ENCODE data around the gene ILDR2. TPM values are rescaled to one million over a fixed set of nuclear protein-coding genes. Genes with fewer than 3 reads are reported as not detected.

Gene ILDR2
- total RNA-seq, 2 experiments from 2014 or later, result 5.7 to 6.6 TPM

DNA sequence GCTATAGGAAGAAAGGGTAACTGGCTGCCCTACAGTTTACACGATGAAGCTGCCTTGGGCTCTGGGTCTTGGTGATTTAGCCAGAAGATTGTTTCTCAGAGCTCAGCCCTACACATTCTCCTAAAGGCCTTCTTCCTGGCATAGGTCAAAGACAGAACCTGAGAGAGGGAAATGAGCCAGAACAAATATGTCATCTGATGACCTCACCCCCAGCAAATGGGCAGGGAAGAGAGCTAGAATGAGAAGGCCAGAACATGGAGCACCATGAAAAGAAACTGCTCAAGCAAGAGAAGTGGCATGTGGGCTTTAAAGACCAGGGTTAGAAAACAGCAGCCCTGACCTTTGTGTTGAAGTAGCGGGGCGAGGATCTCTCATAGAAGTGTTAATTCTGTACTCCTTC, 5.5 kb upstream of the ILDR2 start:
- Mint-ChIP-seq H3K27me3 (peaks cover 10% of the 10 kb centered on the region), H3K27ac (no peak overlapping the region), H3K4me1 (peaks cover 8% of the 10 kb centered on the region), H3K36me3 (no peaks in the 10 kb centered on the region), H3K4me3 (no peak overlapping the region), H3K9me3 (no peaks in the 10 kb centered on the region)
- no peak for DNase-seq

DNA sequence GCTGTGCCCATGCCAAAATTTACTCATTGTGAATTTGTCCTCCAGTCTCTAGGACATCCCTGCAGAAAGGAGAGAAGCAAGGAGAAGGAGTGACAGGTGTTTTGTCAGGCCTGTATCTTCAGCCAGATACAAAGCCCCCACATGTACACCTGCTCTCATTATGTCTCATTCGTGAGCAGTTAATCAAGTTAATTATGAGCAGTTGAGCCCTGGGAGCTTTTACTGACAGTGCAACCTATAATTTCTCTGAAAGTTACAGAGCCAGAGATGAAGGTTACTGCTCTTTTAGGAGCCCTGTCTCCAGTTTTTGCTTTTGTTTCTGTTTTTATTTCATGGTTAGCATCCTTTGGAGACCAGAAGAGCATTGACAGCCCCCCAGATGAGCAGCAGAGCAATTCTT, 5.0 kb upstream of the ILDR2 start:
- Mint-ChIP-seq H3K27me3 (peaks cover 7% of the 10 kb centered on the region), H3K9me3 (no peaks in the 10 kb centered on the region), H3K36me3 (no peaks in the 10 kb centered on the region), H3K4me1 (peaks cover 8% of the 10 kb centered on the region), H3K4me3 (no peak overlapping the region), H3K27ac (no peak overlapping the region)
- no peak for DNase-seq

DNA sequence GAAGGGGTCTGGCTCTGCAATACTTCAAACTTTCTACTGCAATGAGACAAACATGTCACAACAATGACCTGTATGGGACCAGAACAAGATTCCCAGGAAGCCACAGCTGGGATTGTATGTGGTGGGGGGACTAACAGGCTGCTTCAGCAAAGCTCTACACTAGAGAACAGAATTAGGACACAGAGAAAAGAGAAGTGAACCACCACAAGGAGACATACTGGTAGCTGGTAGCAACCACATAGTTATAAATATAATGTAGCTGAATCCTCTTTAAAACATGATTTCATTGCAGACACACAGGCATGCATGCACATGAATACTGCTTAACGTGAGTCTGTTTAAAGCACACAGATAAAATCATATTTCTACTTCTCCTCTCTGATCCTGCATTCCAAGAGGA, 3.5 kb upstream of the ILDR2 start:
- H3K9me3 Mint-ChIP-seq, result no peaks in the 10 kb centered on the region
- peaks cover 17% of the 10 kb centered on the region for H3K4me1 Mint-ChIP-seq
- no peak overlapping the region for H3K27ac Mint-ChIP-seq

DNA sequence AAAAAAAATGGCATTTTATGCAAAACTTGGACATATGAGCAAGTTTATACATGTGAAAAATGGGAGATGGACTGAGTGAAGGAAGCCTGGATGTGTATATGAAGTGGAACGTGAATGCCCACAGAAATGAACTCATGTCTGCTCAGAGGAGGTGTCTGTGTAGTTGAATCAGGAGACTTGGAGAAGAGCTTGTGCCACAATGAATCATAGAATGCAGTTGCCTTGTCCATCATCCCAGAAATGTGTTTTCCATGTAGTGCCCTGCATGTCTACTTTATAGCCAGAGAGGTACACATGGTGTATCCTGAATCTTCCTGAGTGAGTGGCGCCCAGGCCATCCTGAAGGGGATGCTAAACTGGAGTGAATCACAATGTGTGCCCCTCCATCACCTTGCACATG, 2.6 kb upstream of the ILDR2 start:
- Mint-ChIP-seq H3K9me3 (no peaks in the 10 kb centered on the region), H3K27ac (no peak overlapping the region), H3K4me3 (no peak overlapping the region), H3K36me3 (no peaks in the 10 kb centered on the region), H3K4me1 (peaks cover 19% of the 10 kb centered on the region), H3K27me3 (peaks cover 24% of the 10 kb centered on the region)
- DNase-seq, result no peak

More for the DNA sequence above, 3.5 kb upstream of the ILDR2 start:
- peaks cover 16% of the 10 kb centered on the region for H3K27me3 Mint-ChIP-seq
- DNase-seq, result no peak
- no peak overlapping the region for H3K4me3 Mint-ChIP-seq
- H3K36me3 Mint-ChIP-seq, result no peaks in the 10 kb centered on the region

DNA sequence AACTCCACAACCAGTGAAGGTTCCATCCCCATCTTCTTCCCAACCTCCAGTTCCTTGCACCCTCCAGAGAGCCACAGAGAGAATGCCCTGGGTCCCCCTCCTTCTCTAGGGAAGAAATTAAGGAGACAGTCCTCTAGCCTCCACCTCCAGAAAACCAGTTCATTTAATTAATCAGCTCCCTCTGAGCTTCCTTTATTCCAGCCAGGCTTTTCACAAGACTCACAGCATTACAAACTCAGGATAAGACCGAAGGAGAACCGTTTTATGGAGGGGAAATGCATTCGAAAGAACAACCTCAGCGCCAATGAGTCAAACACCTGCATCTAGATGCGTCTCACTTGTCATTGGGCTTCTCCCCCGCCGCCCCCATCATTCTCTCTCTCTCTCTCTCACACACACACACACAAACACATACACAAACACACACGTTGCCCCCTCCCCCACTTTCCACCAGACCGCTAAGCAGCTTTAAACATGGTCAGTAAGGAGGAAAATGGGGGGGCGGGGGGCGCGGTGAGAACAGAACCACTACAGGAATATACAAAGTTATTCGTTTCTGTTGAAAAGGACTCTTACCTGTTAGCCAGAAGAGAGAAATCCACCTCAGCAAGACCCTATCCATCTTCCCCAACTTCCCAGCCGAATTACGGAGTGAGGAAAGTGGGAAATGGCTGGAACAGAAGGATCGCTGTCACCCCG, 544 bp downstream of the ILDR2 start:
- Mint-ChIP-seq H3K36me3 (peaks cover 2% of the 10 kb centered on the region), H3K27ac (peak overlapping the region; percentile 59), H3K4me1 (peaks cover 31% of the 10 kb centered on the region), H3K4me3 (peak overlapping the region; percentile 83), H3K27me3 (peaks cover 46% of the 10 kb centered on the region), H3K9me3 (no peaks in the 10 kb centered on the region)
- peak; percentile 18 for DNase-seq

DNA sequence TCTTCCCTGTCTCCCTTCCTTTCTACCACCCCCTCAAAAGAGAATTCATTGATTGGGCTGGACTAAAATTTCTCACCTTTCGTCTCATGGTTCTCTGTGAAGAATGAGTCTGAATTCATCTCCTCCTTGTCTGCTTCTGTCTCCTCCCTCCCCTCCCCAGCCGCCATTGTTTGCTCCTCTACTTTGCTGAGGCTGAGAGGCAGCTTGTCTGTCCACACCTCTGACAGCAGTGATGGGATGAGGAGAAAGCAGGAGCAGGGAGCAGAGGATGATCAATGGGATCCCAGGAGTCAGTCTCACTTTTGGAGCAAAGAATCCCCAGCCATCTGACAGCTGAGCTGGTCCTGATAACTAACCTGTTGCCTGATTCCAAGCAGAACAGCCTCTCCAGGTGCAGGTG, 2.5 kb downstream of the ILDR2 start:
- Mint-ChIP-seq H3K36me3 (peaks cover 5% of the 10 kb centered on the region), H3K9me3 (no peaks in the 10 kb centered on the region), H3K4me3 (no peak overlapping the region), H3K27me3 (peaks cover 51% of the 10 kb centered on the region), H3K4me1 (peaks cover 36% of the 10 kb centered on the region), H3K27ac (no peak overlapping the region)
- DNase-seq, result no peak

DNA sequence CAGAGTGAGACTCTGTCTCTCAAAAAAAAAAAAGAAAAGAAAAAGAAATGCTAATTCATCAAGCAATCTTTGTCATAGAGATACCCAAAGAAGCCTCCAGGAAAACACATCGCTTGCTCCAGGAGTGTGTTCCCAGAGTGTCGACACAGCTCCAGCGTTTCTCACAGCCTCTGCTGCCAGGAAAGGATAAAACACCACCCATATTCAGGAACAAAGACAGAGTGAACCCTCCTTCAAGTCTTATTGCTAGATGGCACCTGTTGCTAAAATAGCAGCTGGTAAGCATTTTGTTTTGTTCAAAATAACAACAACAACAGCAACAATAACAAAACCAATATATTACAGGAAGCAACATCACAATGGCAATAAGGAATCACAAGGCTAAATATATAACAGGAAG, 3.1 kb downstream of the ILDR2 start:
- Mint-ChIP-seq H3K27me3 (peaks cover 51% of the 10 kb centered on the region), H3K27ac (no peak overlapping the region), H3K4me3 (no peak overlapping the region), H3K4me1 (peaks cover 36% of the 10 kb centered on the region), H3K9me3 (no peaks in the 10 kb centered on the region), H3K36me3 (peaks cover 5% of the 10 kb centered on the region)
- DNase-seq, result no peak

DNA sequence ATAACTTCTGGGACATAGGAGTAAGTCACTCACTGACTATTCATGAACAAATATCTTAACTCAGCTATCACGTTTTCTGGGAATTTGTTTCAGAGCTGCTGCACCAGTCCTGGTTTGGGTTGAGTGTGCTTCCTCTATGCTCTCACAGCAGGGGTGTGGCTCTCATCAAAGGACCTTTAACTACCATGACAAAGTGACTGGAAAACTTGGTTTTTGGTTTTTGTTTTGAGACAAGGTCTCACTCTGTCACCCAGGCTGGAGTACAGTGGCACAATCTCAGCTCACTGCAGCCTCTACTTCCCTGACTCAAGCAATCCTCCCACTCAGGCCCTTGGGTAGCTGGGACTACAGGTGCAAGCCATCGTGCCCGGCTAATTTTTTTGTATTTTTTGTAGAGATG, 4.1 kb downstream of the ILDR2 start:
- Mint-ChIP-seq H3K4me3 (no peak overlapping the region), H3K36me3 (peaks cover 5% of the 10 kb centered on the region), H3K27me3 (peaks cover 47% of the 10 kb centered on the region)

DNA sequence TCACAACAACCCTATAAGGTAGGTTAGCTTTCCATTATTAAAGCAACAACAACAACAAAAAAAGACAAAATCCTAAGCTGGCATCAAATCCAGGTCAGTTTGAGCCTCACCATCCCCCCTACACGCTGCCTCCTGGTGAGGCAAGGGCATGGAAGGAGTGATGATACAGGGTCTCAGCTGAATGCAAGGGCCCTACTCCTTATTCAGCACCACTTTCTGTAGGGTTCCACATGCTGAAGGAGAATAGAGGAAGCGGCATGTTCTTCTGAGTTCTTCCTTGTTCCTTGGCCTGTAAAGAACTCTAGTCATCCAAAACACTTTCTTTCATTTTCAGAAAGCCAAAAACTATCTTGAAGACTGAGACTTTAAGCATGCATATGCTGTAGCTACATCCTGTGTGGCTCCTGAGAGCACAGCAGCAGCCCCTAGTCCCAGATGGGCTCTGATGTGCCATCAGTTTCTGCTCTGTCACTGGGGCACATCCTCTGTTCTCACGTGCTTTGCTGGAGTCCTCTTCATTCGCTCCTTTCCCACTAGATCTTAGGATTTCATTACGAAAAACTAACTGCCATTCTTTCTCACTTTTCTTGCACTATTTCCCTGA, 6.2 kb downstream of the ILDR2 start:
- Mint-ChIP-seq H3K4me3 (no peak overlapping the region), H3K36me3 (peaks cover 5% of the 10 kb centered on the region), H3K4me1 (peaks cover 23% of the 10 kb centered on the region), H3K9me3 (no peaks in the 10 kb centered on the region), H3K27me3 (peaks cover 46% of the 10 kb centered on the region), H3K27ac (peak overlapping the region; percentile 4)
- no peak for DNase-seq

More for the DNA sequence above, 4.1 kb downstream of the ILDR2 start:
- no peak for DNase-seq
- no peak overlapping the region for H3K27ac Mint-ChIP-seq
- peaks cover 32% of the 10 kb centered on the region for H3K4me1 Mint-ChIP-seq
- H3K9me3 Mint-ChIP-seq, result no peaks in the 10 kb centered on the region

DNA sequence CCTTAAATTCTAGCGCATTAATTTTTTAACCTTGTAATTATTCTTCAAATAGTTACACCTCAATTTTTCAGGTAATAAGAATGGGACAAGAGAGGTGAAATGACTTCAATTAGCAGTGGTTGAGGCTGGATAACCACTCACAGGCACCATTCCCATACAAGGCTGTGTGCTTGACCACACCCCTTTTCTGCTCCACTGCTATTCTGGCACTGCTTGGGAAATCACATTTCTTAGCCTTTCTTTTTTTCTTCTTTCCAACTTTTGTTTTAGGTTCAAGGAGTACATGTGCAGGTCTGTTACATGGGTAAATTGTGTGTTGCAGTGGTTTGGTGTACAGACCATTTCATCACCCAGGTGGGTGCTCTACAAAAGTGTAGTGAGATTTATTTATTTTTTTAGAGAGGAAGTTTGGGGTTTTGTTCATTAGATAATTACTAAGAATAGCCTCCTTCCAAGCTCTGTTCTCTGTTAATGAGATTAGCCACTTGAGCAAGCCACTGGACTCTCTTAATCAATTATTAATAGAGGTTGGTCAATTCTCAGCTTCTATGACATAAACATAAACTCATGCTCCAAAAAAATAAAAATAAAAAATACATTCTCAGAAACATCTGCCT, 14.4 kb downstream of the ILDR2 start:
- peaks cover 38% of the 10 kb centered on the region for H3K27me3 Mint-ChIP-seq
- no peaks in the 10 kb centered on the region for H3K9me3 Mint-ChIP-seq
- no peaks in the 10 kb centered on the region for H3K4me1 Mint-ChIP-seq
- peaks cover 2% of the 10 kb centered on the region for H3K36me3 Mint-ChIP-seq
- H3K4me3 Mint-ChIP-seq, result no peak overlapping the region
- no peak overlapping the region for H3K27ac Mint-ChIP-seq
- no peak for DNase-seq

DNA sequence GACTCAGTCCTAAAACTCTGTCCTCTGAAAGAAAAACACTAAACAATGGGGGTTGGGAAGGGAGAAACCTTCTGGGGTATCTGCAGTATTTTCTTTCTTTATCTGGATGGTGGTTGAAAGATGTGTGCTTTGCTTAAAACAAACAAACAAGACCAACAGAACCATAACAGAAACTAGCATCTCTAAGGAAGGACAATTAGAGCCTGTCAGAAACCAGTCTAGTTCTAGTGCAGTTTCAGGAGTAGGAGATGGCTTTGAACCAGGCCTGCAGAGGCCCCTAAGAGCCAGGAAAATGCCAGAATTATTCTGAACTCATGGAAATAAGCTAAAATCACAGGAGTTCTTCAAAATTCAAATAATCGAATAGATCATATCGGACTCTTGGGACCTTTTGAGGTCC, 18.5 kb downstream of the ILDR2 start:
- H3K4me3 Mint-ChIP-seq, result no peak overlapping the region
- H3K27ac Mint-ChIP-seq, result no peak overlapping the region
- no peaks in the 10 kb centered on the region for H3K9me3 Mint-ChIP-seq
- DNase-seq, result no peak
- peaks cover 2% of the 10 kb centered on the region for H3K36me3 Mint-ChIP-seq
- no peaks in the 10 kb centered on the region for H3K4me1 Mint-ChIP-seq
- peaks cover 32% of the 10 kb centered on the region for H3K27me3 Mint-ChIP-seq

DNA sequence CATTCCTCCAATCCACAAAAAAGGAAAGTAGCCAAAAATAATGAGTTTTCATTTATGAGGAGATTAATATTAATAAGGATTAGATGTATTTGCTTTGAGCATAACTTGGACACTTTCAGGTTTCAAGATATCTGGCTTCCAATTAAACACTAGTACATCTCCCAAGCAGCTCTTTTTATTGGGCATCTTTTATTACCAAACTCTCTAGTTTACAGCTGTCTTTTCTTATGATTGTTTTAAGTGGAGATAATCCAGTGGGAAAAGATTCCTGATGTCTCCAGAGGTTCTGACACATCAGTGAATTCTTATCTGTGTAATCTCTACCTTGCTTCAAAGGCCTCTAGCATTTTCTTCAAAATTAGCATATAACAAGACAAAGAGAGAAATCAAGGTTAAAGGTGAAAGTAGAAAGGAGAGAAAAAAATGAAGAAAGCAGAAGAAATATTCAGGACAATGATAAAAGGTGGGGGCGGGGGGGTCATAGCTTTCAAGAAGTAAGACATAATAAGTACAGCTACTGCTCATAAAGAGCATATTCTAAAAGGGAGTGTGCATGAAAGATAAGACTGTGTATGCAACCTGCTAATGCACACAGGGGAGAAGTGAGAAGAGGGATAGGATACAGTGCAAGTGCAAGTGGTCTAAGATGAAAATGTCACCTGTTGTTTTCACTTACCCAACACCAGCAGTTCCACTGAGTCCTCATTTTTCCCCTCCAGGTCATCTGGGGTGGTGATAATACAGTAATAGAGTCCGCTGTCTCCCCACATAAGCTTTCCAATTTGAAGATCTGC, 19.1 kb downstream of the ILDR2 start:
- Mint-ChIP-seq H3K27ac (no peak overlapping the region), H3K4me1 (no peaks in the 10 kb centered on the region), H3K36me3 (peaks cover 2% of the 10 kb centered on the region), H3K4me3 (no peak overlapping the region), H3K9me3 (no peaks in the 10 kb centered on the region), H3K27me3 (peaks cover 32% of the 10 kb centered on the region)
- no peak for DNase-seq

DNA sequence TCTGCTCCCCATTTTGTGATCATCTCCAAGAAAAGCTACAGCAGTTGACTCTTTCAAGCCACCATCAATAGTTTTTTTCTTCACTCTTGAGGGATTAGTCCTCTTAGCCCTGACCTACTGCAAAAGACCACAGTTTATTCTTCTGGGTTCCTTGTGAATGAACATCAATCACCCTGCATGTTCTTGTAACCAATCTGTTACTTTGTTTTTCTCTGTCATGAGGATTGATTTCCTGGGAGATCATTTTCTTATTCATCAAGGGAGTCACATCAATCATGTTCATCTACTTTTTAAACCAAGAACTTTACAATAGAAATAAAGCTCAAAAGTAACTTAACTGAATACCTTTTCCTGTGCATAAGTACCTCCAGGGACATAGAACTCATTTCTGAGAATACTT, 21.8 kb downstream of the ILDR2 start:
- no peak overlapping the region for H3K27ac Mint-ChIP-seq
- no peak overlapping the region for H3K4me3 Mint-ChIP-seq
- H3K9me3 Mint-ChIP-seq, result no peaks in the 10 kb centered on the region
- H3K4me1 Mint-ChIP-seq, result no peaks in the 10 kb centered on the region
- no peak for DNase-seq
- H3K36me3 Mint-ChIP-seq, result peaks cover 1% of the 10 kb centered on the region
- peaks cover 15% of the 10 kb centered on the region for H3K27me3 Mint-ChIP-seq

DNA sequence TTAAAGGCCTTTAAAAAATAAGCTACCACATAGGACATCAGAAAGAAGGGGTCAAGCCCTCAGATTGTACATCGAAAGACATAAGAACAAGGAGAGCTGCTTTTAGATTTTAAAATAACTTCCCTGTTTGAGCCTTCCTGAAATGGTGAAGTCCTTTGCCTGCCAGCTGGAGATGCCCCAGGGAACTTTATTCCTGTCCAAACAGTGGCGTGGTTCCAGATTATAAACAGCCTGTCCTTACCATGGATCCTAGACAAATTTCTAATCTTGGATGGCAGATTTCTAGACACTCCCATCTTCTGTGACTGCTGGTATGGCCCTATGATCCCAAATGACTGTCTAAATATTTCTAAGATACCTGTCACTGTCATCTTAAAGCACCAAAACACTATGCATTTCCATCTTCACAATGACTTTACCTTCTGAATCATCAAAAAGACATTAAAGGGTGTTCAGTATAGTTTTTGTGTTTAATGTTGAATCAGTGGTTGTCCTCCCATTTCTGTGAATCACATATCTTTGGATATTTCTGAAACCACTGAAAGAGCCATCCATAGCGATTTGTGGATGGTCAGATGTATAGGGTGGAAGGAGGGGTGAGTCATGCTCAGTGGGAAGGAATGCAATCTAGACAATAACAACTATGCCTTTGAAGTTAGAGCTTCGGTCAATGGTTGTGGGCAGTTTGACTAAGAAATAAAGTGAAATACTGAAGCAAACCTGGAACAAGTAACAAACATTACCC, 23.2 kb downstream of the ILDR2 start:
- Mint-ChIP-seq H3K36me3 (peaks cover 1% of the 10 kb centered on the region), H3K4me1 (peaks cover 3% of the 10 kb centered on the region), H3K9me3 (no peaks in the 10 kb centered on the region), H3K4me3 (no peak overlapping the region), H3K27ac (no peak overlapping the region), H3K27me3 (peaks cover 24% of the 10 kb centered on the region)
- DNase-seq, result no peak

DNA sequence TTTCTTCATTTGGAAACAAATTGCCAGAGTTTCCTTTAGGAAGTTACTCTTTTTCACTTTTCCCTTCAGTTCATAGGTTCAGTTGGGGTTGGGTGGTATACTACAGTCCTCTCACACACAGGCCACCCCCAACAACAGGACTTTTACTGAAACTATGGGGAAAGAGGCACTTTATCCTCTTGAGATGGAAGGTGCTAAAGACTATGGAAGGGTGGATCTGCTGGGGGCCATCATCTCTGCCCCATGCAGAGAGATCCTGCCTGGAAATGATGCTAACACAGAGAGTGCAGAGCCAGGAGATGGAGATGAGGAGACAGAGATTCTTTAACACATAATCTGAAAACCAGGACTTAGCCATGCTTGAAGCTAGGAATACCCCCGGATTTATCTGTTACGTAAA, 24.3 kb downstream of the ILDR2 start:
- DNase-seq, result no peak
- Mint-ChIP-seq H3K36me3 (no peaks in the 10 kb centered on the region), H3K4me1 (peaks cover 6% of the 10 kb centered on the region), H3K27ac (no peak overlapping the region), H3K9me3 (no peaks in the 10 kb centered on the region), H3K4me3 (no peak overlapping the region), H3K27me3 (peaks cover 34% of the 10 kb centered on the region)

Measured in activated naive CD8-positive, alpha-beta T cell treated with anti-CD3 and anti-CD28 coated beads for 36 hours (primary cell).